ENCODE measurements around the gene ST7. TPM values are rescaled to one million over a fixed set of nuclear protein-coding genes. Genes with fewer than 3 reads are reported as not detected.
A peak's percentile ranks its signal among the peaks of the same experiment; 100 is the strongest.
"Not testable (repeated sequence)": the region's sequence is repeated elsewhere in the genome, so short reads cannot be mapped to it uniquely, and the experiment has no call there.

ST7 gene
- total RNA-seq, 1 experiment from 2014 or later: 97.3 TPM

- no peak for DNase-seq (ENCODE audit: low read depth, low spot score)
- in situ Hi-C loops (cut with HindIII; ENCODE audit: low pct_unique_long_range_greater_than_20kb, low sequenced_read_pairs): no loop called here
These were observed 14.1 kb downstream of the ST7 start for GRCh38 chr7:116967254-116967922.

GRCh38 chr7:116967983-116968382 lies 14.7 kb downstream of the ST7 start:
- DNase-seq (ENCODE audit: low read depth, low spot score): no peak
- in situ Hi-C loops (cut with HindIII; ENCODE audit: low pct_unique_long_range_greater_than_20kb, low sequenced_read_pairs): no loop called here

GRCh38 chr7:116968631-116969030 lies 15.3 kb downstream of the ST7 start:
- no peak for DNase-seq (ENCODE audit: low read depth, low spot score)
- in situ Hi-C loops (cut with HindIII; ENCODE audit: low pct_unique_long_range_greater_than_20kb, low sequenced_read_pairs): no loop called here

GRCh38 chr7:116969371-116969902 lies 16.1 kb downstream of the ST7 start:
- in situ Hi-C loops (cut with HindIII; ENCODE audit: low pct_unique_long_range_greater_than_20kb, low sequenced_read_pairs): no loop called here
- no peak for DNase-seq (ENCODE audit: low read depth, low spot score)

- DNase-seq (ENCODE audit: low read depth, low spot score): no peak
- in situ Hi-C loops (cut with HindIII; ENCODE audit: low pct_unique_long_range_greater_than_20kb, low sequenced_read_pairs): no loop called here
These were observed 17.1 kb downstream of the ST7 start for GRCh38 chr7:116970238-116970910.

- not testable (repeated sequence) for DNase-seq (ENCODE audit: low read depth, low spot score)
These were observed 17.9 kb downstream of the ST7 start for GRCh38 chr7:116971153-116971552.

GRCh38 chr7:116971869-116972268 lies 18.6 kb downstream of the ST7 start:
- no peak for DNase-seq (ENCODE audit: low read depth, low spot score)
- in situ Hi-C loops (cut with HindIII; ENCODE audit: low pct_unique_long_range_greater_than_20kb, low sequenced_read_pairs): no loop called here

More at GRCh38 chr7:116971153-116971552, 17.9 kb downstream of the ST7 start:
- in situ Hi-C loops (cut with HindIII; ENCODE audit: low pct_unique_long_range_greater_than_20kb, low sequenced_read_pairs): not testable (repeated sequence)

- in situ Hi-C loops (cut with HindIII; ENCODE audit: low pct_unique_long_range_greater_than_20kb, low sequenced_read_pairs); DNase-seq (ENCODE audit: low read depth, low spot score): not testable (repeated sequence)
These were observed 21.7 kb downstream of the ST7 start for GRCh38 chr7:116975024-116975423.

- no peak for DNase-seq (ENCODE audit: low read depth, low spot score)
- in situ Hi-C loops (cut with HindIII; ENCODE audit: low pct_unique_long_range_greater_than_20kb, low sequenced_read_pairs): no loop called here
These were observed 23.9 kb downstream of the ST7 start for GRCh38 chr7:116977172-116977571.

- in situ Hi-C loops (cut with HindIII; ENCODE audit: low pct_unique_long_range_greater_than_20kb, low sequenced_read_pairs): no loop called here
- no peak for DNase-seq (ENCODE audit: low read depth, low spot score)
These were observed 24.7 kb downstream of the ST7 start for GRCh38 chr7:116978006-116978405.

- in situ Hi-C loops (cut with HindIII; ENCODE audit: low pct_unique_long_range_greater_than_20kb, low sequenced_read_pairs): no loop called here
- no peak for DNase-seq (ENCODE audit: low read depth, low spot score)
These were observed 26.1 kb downstream of the ST7 start for GRCh38 chr7:116979430-116979829.

GRCh38 chr7:116980354-116980753 lies 27.1 kb downstream of the ST7 start:
- in situ Hi-C loops (cut with HindIII; ENCODE audit: low pct_unique_long_range_greater_than_20kb, low sequenced_read_pairs): no loop called here
- DNase-seq (ENCODE audit: low read depth, low spot score): no peak

- in situ Hi-C loops (cut with HindIII; ENCODE audit: low pct_unique_long_range_greater_than_20kb, low sequenced_read_pairs): no loop called here
These were observed 28.6 kb downstream of the ST7 start for GRCh38 chr7:116981939-116982338.

GRCh38 chr7:116984511-116984910 lies 31.2 kb downstream of the ST7 start:
- DNase-seq (ENCODE audit: low read depth, low spot score): no peak
- in situ Hi-C loops (cut with HindIII; ENCODE audit: low pct_unique_long_range_greater_than_20kb, low sequenced_read_pairs): no loop called here

More at GRCh38 chr7:116981939-116982338, 28.6 kb downstream of the ST7 start:
- no peak for DNase-seq (ENCODE audit: low read depth, low spot score)

- in situ Hi-C loops (cut with HindIII; ENCODE audit: low pct_unique_long_range_greater_than_20kb, low sequenced_read_pairs): no loop called here
- peak; percentile 76 for DNase-seq (ENCODE audit: low read depth, low spot score)
These were observed 31.6 kb downstream of the ST7 start for GRCh38 chr7:116984917-116985316.

- DNase-seq (ENCODE audit: low read depth, low spot score): no peak
- in situ Hi-C loops (cut with HindIII; ENCODE audit: low pct_unique_long_range_greater_than_20kb, low sequenced_read_pairs): no loop called here
These were observed 32.3 kb downstream of the ST7 start for GRCh38 chr7:116985575-116985974.

GRCh38 chr7:116986611-116987565 lies 33.6 kb downstream of the ST7 start:
- no peak for DNase-seq (ENCODE audit: low read depth, low spot score)
- in situ Hi-C loops (cut with HindIII; ENCODE audit: low pct_unique_long_range_greater_than_20kb, low sequenced_read_pairs): no loop called here

Measured in SK-MEL-5 (cell line).